Stimulated activated CD8-positive, alpha-beta memory T cell treated with anti-CD3 and anti-CD28 coated beads, Interleukin-12 subunit alpha, Interleukin-12 subunit beta, amount 100 ng/mL, for 24 hours (primary cell): ENCODE measurements around the gene RP9.
"Not testable (repeated sequence)": the region's sequence is repeated elsewhere in the genome, so short reads cannot be mapped to it uniquely, and the experiment has no call there.

ENCODE experiments used
- DNase-seq: peaks from one replicate; pipeline ENCODE4 v3.0.0-alpha.2; 2020; ENCODE audit errors: extremely low read depth

The RP9 gene

GRCh38 chr7:33101906-33102305 is 7.3 kb downstream of the RP9 start:
- DNase-seq, result no peak

GRCh38 chr7:33100770-33101169 is 8.4 kb downstream of the RP9 start:
- no peak for DNase-seq

DNA sequence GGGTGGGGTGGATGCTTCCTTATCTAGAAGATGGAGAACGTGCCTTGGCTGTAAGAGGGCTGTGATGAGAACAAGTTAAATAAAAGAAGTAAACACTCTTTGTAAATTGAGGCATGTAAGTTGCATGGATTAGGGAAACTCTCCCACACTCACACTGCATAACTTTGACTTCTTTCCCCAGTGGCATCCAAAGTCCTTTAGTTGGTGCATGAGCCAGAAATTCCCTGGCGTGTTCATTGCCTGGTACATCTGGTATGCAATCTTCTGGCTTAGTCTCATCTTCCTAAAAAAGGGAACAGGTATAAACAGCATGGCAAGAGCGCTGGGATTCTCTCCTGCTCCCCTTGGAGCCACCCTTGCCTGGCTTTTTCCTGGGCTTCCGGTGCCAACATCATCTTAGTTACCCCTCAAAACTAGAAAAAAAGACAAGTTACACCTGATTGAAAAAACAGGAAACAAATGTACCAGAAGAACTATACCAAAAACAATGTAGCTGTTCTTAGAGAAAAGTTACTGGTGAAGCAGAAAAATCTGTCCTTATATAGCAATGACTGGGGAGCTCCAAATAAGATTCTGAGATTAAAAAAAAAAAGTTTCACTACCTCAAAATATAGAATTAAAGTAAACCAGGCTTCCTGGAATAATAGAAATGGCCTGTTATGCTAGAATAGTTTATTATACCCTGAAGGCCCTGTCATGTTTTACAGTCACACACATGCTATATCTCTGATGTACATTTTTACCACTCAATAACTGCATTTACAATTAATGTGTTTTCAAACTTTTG is 9.9 kb downstream of the RP9 start:
- DNase-seq, result no peak

GRCh38 chr7:33094745-33095275 is 14.4 kb downstream of the RP9 start:
- DNase-seq, result not testable (repeated sequence)

DNA sequence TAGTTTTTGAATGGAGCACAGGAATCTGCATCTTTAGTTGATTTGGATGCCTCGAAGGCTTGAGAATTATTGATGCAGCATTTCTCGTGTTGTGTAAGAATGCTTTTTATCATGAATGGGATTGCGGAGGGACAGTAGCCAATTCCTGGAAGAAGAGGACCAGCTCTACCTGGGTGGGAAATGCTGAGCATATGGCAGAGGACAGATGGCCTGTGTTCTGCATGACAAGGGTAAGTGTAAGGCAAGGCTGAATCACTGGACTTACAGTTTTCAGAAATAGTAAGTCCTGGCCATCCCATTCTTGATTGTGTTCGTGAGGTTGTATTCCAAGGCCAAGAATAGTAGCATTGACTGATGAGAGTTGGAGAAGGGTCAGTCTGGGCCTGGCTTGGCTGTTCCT is 15.9 kb downstream of the RP9 start:
- DNase-seq, result no peak

DNA sequence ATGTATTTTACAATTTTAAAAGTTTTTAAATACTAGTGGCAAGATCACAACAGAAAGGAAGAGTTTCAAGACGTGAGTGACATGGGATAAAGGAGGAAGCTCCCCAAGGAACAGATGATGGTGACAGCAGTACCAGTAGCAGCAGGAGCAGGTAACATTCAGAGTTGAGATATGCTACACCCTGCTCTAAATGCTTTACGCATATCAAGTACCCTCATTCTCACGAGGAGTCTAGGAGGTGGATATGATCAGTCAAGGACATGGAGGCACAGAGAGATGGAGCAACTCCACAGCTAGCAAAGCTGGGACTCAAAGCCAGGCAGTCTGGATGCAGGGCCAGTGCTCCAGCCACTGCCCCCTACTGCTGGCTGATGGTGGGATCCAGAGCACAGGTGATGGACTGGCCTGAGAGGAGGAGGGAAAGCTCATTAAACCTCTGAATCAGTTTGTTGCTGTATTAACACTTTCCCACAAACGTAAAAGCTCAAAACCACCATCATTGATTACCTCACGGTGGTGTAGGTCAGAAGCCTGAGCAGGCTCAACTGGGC is 17.5 kb downstream of the RP9 start:
- no peak for DNase-seq

DNA sequence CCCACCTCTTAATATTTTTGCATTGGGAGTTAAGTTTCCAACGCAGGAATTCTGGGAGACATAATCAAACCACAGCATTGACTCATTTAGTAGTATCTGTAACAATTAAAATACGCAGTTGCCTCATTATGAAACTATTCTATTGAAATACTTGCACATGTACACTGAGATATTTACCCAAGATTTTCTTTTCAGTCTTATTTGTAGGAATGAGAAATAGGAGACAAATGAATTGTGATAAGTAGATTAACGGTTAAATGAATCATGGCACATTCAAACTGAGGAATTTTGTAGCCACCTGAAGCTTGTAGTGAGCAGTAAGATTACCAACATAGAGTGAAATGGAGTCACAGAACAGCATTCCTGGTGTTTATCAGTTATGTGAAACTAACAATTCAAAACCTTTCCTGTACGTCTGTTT is 18.1 kb downstream of the RP9 start:
- no peak for DNase-seq

- no peak for DNase-seq
These were observed 20.1 kb downstream of the RP9 start for GRCh38 chr7:33089142-33089541.

DNA sequence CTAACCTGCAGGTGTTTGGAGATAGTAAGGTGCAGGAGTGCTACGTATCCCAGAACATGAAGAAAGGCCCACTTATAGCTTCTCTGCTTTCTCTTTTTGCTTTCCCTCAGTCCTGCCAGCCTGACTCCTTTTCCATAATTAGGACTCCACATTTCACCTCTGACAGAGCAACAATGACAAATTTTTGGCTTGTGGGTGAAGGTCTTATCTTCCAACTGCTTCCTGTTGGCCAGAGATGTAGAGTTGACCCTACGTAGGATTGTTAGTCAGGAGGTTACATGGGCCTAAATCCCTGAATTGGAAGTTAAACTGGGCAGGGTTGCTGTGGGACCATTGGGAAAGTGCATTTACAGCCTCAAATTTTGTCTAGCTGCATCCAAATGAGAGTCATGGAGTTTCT is 21.3 kb downstream of the RP9 start:
- no peak for DNase-seq

DNA sequence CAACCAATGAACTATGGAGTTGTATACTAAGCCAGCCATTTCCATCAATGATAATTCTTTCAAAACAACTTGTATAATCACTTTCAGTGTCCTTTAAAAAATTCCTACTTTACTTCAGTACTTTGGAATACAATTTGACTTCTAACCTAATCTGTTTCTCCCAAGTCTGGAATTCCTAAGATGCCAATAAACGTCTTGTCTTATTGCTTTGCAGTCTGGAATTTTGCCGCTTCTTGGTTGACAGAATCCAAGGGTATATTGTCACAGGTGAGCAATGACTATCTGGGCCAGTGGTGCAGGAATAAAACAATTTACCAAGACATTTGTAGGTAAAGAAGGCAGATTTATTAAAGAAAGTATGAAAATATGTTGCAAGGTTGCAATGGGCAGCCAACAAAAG is 21.8 kb downstream of the RP9 start:
- DNase-seq, result no peak

- no peak for DNase-seq
These were observed 29.2 kb downstream of the RP9 start for GRCh38 chr7:33079763-33080690.

GRCh38 chr7:33079096-33079495 is 30.1 kb downstream of the RP9 start:
- no peak for DNase-seq

GRCh38 chr7:33076737-33077136 is 32.5 kb downstream of the RP9 start:
- DNase-seq, result no peak

DNA sequence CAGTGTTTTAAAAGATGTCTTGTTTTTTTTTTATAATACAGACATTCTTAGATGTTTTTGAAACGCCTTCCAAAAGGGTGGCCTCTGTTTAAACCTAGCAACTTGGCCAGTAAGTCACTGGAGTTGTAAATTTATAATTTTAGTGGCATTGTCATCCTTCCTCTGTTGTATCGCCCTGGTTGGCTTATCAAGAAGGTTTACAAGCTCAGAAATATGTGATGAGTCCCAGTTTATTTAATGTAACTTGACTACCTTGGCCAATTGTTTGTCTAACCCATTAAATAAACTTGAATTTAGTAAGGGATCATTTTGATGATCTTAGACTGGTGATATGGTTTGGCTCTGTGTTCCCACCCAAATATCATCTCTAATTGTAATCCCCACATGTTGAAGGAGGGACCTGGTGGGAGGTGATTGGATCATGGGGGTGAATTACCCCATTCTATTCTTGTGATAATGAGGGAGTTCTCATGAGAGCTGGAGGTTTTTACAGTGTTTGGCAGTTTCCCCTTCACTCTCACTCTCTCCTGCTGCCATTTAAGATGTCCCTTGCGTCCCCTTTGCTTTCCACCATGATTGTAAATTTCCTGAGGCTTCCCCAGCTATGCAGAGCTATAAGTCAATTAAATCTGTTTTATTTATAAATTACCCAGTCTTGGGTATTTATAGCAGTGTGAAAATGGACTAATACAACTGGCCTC is 33.2 kb downstream of the RP9 start:
- no peak for DNase-seq

DNA sequence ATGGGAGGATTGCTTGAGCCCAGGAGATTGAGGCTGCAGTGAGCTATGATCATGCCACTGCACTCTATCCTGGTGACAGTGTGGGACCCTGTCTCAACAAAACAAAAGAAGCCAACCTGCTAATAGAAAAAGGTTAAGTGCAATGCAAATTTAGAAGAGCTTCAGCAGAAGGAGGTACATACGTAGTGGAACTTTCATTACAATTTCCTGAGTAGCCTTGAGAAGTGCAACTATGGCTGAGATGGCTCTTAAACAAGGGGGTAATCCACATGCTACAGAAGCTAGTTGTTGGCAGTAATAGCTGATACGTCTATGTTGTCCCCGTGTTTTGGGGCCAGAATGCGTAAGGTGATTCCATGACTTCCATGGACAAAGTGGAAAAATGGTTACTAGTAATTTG is 36.0 kb downstream of the RP9 start:
- DNase-seq, result no peak

DNA sequence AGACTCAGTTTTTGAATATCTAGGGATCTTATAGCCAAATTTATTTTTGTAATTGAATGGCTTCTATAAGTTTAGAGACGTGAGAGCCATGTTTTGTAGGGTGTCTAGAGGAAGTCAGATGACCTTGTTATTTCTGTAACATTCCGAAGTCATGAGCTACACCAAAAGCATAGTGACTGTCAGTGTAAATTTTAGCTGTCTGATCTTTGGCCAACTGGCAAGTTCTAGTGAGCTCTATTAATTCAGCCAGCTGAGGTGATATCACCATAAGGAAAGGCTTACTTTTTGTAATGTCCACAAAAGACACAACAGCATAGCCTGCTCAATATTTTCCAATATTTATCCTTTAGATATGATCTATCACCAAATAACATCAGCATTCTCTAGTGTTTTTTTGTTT is 36.7 kb downstream of the RP9 start:
- DNase-seq, result no peak

GRCh38 chr7:33070831-33071230 is 38.4 kb downstream of the RP9 start:
- no peak for DNase-seq

GRCh38 chr7:33070277-33070676 is 38.9 kb downstream of the RP9 start:
- DNase-seq, result no peak

- no peak for DNase-seq
These were observed 41.3 kb downstream of the RP9 start for GRCh38 chr7:33067921-33068320.

DNA sequence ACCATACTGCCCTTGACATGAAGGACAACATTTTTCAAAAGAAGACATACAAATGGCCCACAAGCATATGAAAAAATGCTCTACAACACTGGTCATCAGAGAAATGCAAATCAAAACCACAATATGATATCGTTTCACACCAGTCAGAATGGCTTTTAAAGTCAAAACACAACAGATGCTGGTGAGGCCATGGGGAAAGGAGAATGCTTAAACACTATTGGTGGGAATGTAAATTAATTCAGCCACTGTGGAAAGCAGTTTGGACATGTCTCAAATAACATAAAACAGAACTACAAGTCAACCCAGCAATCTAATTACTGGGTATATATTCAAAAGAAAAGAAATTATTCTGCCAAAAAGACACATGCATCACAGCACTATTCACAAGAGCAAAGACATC is 42.4 kb downstream of the RP9 start:
- no peak for DNase-seq

- no peak for DNase-seq
These were observed 43.2 kb downstream of the RP9 start for GRCh38 chr7:33065981-33066380.
